Stimulated activated CD8-positive, alpha-beta memory T cell treated with anti-CD3 and anti-CD28 coated beads, Interleukin-4, amount 100 ng/mL, for 24 hours (primary cell): ENCODE measurements around the gene CD19.
A peak's percentile ranks its signal among the peaks of the same experiment; 100 is the strongest.

Experiments
- DNase-seq: peaks from one replicate; pipeline ENCODE4 v3.0.0-alpha.2; 2020; ENCODE audit warnings: low read depth

The CD19 gene

DNA sequence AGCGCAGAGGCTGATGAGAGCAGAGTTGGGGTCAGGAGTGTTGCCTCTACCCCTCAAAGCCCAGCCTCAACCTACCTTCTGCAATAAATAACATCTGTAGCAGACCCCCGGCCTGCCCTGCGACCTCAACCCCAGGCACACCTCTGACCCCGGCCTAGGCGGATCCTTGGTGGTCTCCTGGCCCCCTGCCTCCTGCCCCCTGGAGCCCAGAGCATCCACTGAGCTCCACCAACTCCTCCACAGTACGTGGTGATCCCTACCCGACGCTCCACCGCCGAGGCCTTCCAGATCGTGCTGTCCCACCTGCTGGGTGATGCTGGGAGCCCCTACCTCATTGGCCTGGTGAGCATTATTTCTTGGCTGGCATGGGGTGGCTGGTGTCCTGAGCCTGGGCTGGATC is 51.2 kb downstream of the CD19 start:
- DNase-seq, result no peak

DNA sequence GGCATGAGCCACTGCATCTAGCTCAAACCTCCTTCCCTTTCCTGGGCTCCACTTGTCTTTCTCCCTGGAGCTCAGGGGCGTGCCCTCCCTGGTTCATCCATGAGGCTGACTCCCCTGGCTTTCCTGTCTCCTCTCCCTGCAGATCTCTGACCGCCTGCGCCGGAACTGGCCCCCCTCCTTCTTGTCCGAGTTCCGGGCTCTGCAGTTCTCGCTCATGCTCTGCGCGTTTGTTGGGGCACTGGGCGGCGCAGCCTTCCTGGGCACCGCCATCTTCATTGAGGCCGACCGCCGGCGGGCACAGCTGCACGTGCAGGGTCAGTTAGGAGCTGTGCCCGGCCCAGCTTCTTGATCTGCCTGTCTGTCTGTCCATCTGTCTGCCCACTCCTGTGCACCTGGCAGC is 51.9 kb downstream of the CD19 start:
- no peak for DNase-seq

DNA sequence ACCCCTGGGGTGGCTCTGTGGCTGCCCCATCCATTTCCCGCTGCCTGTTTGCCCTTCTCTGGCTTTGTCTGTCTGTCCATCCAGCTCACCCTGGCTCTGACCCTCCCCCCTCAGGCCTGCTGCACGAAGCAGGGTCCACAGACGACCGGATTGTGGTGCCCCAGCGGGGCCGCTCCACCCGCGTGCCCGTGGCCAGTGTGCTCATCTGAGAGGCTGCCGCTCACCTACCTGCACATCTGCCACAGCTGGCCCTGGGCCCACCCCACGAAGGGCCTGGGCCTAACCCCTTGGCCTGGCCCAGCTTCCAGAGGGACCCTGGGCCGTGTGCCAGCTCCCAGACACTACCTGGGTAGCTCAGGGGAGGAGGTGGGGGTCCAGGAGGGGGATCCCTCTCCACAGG is 52.3 kb downstream of the CD19 start:
- DNase-seq, result no peak

DNA sequence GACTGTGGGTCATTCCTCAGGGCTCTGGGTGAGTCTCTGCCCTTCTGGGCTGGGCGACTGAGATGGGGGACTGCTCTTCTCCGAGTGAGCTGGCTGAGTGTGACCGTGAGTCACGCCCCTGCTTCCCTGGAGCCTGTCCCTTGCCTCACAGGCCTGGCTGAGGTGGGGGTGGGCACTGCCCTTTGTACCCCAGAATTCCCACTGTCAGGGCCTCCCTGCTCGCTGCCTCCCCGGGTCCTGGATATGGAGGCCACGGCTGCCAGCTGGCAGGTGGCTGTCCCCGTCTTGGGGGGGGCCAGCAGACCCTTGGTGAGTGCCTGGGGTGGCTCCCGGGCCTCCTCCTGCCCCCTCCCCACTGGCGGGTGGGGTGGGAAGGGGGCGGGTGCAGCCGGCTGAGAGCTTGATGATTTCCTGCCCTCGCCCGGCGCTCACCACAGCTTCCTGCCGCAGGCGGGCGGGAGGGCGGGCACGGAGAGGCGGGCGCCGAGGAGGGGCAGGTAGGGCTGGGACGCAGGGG is 52.9 kb downstream of the CD19 start, which contains the start of gene LAT:
Gene LAT, plus strand, starts transcription at position 434 of the 517 bp plus-strand sequence. CDS start 366 bp downstream, outside the sequence.
- DNase-seq, result peak; percentile 71

- DNase-seq, result no peak
Observed at GRCh38 chr16:28985211-28986041, 53.7 kb downstream of the CD19 start.

GRCh38 chr16:28986046-28986445 is 54.3 kb downstream of the CD19 start:
- DNase-seq, result no peak

DNA sequence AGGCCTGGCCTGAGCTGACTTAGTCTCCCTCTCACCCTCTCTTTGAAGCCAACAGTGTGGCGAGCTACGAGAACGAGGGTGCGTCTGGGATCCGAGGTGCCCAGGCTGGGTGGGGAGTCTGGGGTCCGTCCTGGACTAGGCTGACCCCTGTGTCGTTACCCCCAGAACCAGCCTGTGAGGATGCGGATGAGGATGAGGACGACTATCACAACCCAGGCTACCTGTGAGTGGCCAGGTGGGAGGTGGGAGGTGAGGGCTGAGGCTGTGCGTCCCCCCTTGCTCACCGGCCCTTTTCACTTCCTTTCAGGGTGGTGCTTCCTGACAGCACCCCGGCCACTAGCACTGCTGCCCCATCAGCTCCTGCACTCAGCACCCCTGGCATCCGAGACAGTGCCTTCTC is 54.7 kb downstream of the CD19 start:
- DNase-seq, result no peak

GRCh38 chr16:28987170-28987853 is 55.5 kb downstream of the CD19 start:
- DNase-seq, result no peak
